ENCODE measurements around the gene KIF16B.

DNA sequence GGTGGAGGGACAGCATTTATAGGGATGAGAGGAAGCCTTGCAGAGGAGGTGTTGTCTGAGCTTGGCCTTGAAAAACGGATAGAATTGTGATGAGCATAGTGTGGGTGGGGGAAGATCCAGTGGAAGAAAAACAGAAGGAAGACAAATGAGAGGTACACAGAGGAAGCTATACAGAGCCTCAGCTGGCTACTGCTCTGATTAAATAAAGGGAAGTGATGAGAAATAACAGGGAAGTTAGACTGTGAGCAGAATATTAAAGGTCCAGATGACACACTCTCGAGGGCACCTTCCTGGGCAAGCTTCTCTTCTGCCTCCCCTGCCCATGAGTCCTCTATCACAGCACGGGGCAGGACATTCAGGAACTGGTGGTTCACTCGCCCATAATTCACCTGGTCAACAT, 182.3 kb downstream of the KIF16B start:
- TF ChIP-seq, protein P1, sequence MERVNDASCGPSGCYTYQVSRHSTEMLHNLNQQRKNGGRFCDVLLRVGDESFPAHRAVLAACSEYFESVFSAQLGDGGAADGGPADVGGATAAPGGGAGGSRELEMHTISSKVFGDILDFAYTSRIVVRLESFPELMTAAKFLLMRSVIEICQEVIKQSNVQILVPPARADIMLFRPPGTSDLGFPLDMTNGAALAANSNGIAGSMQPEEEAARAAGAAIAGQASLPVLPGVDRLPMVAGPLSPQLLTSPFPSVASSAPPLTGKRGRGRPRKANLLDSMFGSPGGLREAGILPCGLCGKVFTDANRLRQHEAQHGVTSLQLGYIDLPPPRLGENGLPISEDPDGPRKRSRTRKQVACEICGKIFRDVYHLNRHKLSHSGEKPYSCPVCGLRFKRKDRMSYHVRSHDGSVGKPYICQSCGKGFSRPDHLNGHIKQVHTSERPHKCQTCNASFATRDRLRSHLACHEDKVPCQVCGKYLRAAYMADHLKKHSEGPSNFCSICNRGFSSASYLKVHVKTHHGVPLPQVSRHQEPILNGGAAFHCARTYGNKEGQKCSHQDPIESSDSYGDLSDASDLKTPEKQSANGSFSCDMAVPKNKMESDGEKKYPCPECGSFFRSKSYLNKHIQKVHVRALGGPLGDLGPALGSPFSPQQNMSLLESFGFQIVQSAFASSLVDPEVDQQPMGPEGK (CRISPR knock-in tag; IDR thresholded peaks at IDR 0.05; ENCODE audit: borderline replicate concordance): no peak
- no peak for TF ChIP-seq ARNTL (CRISPR knock-in tag; IDR thresholded peaks at IDR 0.05; ENCODE audit: borderline replicate concordance, low read depth)

All from SK-N-SH treated with all-trans-retinoic acid at 6 μM for 48 hours (cell line).